Tibial nerve (tissue), 4 donors: ENCODE measurements around the gene NETO2. TPM values are rescaled to one million over a fixed set of nuclear protein-coding genes. Genes with fewer than 3 reads are reported as not detected.
"Not testable (repeated sequence)": the region's sequence is repeated elsewhere in the genome, so short reads cannot be mapped to it uniquely, and the experiment has no call there.

ENCODE experiments used
- DNase-seq, 2 donors: peaks; one replicate each; pipeline ENCODE4 v3.0.0-alpha.2; 2019; ENCODE audit warnings: low spot score in 2 of 2
- H3K27ac ChIP-seq, 4 donors: fragments of 200-600 bp; sonication (generic) in 3 of 4; one replicate each; pipeline ENCODE4 v1.5.1; 2017 to 2019; ENCODE audit warnings: mild to moderate bottlenecking in 1 of 4
- H3K27me3 ChIP-seq, 2 donors: fragments of 200-600 bp; sonication (generic) in 1 of 2; one replicate each; pipeline versions ENCODE4 v1.5.1 to v1.6.0; 2017 to 2019
- H3K36me3 ChIP-seq, 3 donors: fragments of 200-600 bp; sonication (generic); one replicate each; pipeline ENCODE4 v1.5.1; 2018 to 2019
- H3K4me1 ChIP-seq, 4 donors: fragments of 200-600 bp; sonication (generic) in 3 of 4; one replicate each; pipeline ENCODE4 v1.5.1; 2017 to 2019
- H3K4me3 ChIP-seq, 4 donors: fragments of 200-600 bp; sonication (generic) in 3 of 4; one replicate each; pipeline ENCODE4 v1.5.1; 2017 to 2019; ENCODE audit warnings: mild to moderate bottlenecking in 1 of 4, moderate library complexity in 1 of 4
- H3K9me3 ChIP-seq, 4 donors: fragments of 200-600 bp; sonication (generic) in 3 of 4; one replicate each; pipeline ENCODE4 v1.5.1; 2017 to 2019
- EP300 ChIP-seq, 2 donors: sonication (generic); formaldehyde crosslinking; IDR thresholded peaks; one replicate each; pipeline ENCODE4 v1.6.1; 2017; ENCODE audit warnings: antibody characterized with exemption in 2 of 2, mild to moderate bottlenecking in 1 of 2
- POLR2A ChIP-seq, 2 donors: fragments of 450-650 bp; IDR thresholded peaks; one replicate each; pipeline ENCODE4 v1.6.1; 2017; ENCODE audit warnings: antibody characterized with exemption in 2 of 2, mild to moderate bottlenecking in 2 of 2, moderate library complexity in 2 of 2
- WGBS, 2 donors: methylation state at CpG; one replicate each; pipeline ENCODE4 v1.1.5; 2018; 5-methylcytosine and 5-hydroxymethylcytosine counted together
- total RNA-seq, 4 donors: library from RNA; depleted of rRNA; stranded (reverse); fragments of >200 nt; gene quantifications; one replicate each; pipeline ENCODE4 v1.1.0, GENCODE V29; 2016
- TF ChIP-seq, protein P1 (sequence below), 5 experiments: fragments of 200-600 bp in 3 of 5; fragments of 450-650 bp in 2 of 5; sonication (generic) in 3 of 5; IDR thresholded peaks; one replicate each; pipeline ENCODE4 v1.5.1; 2016 to 2019; ENCODE audit warnings: antibody characterized with exemption in 5 of 5, mild to moderate bottlenecking in 3 of 5, moderate library complexity in 2 of 5

Gene NETO2
- total RNA-seq, 4 donors from 2014 or later = 0.63 to 3.3 (median 0.72) TPM

DNA sequence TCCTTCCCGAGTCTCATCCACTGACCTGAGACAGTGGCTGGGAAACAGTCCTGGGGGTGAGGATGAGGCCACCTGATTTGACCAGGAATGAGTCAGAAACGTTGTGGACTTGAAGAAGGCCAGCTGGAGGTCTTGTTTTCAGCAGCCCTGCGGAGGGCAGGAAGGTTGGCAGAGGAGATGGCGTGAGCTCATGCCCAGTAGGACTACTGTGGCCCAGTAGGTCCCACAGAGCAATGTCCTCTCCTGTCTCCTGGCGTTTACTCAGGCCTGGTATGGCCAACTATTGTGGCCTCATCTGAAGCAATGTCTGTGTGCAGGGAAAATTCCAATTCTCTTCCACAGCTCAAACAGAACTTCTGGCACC is 86.1 kb downstream of the NETO2 start:
- no peaks in the 10 kb centered on the region for H3K4me1 ChIP-seq
- DNase-seq = no peak
- no peaks in the 10 kb centered on the region for H3K36me3 ChIP-seq
- no peak overlapping the region for H3K4me3 ChIP-seq
- 67 to 75% methylated on average over 5 of the region's 5 CpGs for WGBS, 2 donors
- TF ChIP-seq EP300 (IDR thresholded peaks at IDR 0.05) (no peak), POLR2A (IDR thresholded peaks at IDR 0.05) (no peak)
- TF ChIP-seq, protein P1, sequence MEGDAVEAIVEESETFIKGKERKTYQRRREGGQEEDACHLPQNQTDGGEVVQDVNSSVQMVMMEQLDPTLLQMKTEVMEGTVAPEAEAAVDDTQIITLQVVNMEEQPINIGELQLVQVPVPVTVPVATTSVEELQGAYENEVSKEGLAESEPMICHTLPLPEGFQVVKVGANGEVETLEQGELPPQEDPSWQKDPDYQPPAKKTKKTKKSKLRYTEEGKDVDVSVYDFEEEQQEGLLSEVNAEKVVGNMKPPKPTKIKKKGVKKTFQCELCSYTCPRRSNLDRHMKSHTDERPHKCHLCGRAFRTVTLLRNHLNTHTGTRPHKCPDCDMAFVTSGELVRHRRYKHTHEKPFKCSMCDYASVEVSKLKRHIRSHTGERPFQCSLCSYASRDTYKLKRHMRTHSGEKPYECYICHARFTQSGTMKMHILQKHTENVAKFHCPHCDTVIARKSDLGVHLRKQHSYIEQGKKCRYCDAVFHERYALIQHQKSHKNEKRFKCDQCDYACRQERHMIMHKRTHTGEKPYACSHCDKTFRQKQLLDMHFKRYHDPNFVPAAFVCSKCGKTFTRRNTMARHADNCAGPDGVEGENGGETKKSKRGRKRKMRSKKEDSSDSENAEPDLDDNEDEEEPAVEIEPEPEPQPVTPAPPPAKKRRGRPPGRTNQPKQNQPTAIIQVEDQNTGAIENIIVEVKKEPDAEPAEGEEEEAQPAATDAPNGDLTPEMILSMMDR (IDR thresholded peaks at IDR 0.05) = no peak
- H3K9me3 ChIP-seq = no peaks in the 10 kb centered on the region
- no peak overlapping the region for H3K27ac ChIP-seq
- H3K27me3 ChIP-seq = no peaks in the 10 kb centered on the region

DNA sequence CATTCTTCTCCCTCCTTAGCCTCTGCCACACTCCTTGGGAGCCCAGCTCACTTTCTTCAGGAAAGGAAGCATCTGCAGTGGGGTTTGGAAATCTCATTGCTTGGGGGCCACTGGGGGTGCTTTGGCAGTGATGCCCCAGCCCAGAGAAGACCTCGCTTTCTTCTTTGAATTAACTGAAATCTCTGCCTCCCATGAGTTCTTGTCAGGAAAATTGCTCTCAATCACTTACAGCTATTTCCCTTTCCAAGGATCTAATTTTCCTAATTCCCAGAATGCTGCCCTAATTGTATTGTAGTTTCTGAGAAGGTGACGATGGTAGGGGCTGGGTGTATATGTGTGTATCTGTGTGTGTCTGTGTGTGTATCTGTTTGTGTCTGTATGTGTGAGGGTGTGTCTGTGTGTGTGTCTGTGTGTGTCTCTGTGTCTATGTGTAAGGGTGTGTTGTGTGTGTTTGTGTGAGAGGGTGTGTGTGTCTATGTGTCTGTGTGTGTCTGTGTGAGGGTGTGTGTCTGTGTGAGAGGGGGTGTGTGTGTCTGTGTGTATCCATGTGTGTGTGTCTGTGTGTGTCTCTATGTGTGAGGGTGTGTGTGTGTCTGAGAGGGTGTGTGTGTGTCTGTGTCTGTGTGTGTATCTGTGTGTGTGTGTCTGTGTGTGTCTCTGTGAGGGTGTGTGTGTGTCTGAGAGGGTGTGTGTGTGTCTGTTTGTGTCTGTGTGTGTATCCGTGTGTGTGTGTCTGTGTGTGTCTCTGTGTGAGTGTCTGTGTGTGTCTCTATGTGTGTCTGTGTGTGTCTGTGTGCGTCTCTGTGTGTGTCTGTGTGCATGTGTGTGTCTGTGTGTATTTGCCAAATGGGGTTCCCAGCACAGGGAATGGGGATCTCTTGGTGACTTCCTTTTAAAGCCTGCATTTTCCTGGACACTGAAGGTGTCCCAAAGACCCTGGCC is 86.8 kb downstream of the NETO2 start:
- DNase-seq = no peak

DNA sequence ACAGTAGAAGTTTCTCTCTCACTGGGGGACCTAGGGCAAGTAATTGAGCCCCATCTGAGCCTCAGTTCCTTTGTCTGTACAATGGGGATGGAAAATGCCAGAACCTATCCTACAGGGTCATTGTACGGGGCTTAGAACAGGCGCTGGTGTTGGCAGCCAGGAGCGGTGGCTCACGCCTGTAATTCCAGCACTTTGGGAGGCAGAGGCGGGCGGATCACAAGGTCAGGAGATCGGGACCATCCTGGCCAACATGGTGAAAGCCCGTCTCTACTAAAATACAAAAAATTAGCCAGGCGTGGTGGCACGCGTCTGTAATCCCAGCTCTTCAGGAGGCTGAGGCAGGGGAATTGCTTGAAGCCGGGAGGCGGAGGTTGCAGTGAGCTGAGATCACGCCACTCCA is 87.7 kb downstream of the NETO2 start:
- not testable (repeated sequence) for H3K9me3 ChIP-seq

More for the DNA sequence above, 86.8 kb downstream of the NETO2 start:
- Histone ChIP-seq H3K36me3 (no peaks in the 10 kb centered on the region), H3K4me1 (no peaks in the 10 kb centered on the region), H3K27ac (no peak overlapping the region), H3K4me3 (no peak overlapping the region), H3K27me3 (no peaks in the 10 kb centered on the region), H3K9me3 (no peaks in the 10 kb centered on the region)
- WGBS, 2 donors = 82 to 83% methylated on average over 4 of the region's 4 CpGs
- TF ChIP-seq POLR2A (IDR thresholded peaks at IDR 0.05) = no peak
- TF ChIP-seq, protein P1 (IDR thresholded peaks at IDR 0.05) = no peak
- no peak for TF ChIP-seq EP300 (IDR thresholded peaks at IDR 0.05)

DNA sequence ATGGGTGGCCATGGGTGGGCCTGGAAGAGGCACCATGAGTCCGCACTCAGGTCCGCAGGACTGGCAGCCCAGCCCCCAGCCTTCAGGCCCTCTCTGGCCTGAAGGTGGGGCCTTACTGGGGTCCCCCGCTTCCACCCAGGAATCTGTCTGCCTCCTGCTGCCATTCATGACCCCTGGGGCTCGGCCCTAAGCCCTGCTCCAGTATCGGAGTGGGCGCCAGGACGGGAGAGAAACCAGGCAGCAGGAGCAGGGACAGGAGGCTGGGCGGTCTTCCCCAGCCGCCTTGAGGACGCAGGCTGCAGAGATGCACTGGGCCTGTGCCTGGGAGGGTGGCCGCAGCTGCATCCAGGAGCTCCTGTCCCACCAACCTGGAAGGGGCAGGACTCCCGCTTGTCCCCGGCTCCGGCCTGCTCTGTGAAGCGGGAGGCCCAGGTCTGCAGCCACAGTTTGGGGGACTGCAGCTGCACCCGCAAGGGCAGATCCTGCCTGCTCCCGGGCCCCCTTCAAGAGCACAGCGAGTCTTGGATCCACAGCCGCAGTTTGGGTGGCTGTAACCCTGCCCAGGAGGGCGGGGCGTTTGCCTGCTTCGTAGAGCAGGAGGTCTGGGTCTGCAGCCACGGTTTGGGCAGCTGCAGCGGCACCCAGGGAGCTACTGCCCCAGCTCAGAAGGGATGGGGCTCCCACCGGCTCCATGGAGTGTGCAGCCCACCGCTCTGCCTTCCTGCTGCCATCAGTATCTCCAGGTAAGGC is 88.4 kb downstream of the NETO2 start:
- Histone ChIP-seq H3K4me1 (no peaks in the 10 kb centered on the region), H3K36me3 (no peaks in the 10 kb centered on the region), H3K4me3 (no peak overlapping the region), H3K27ac (no peak overlapping the region), H3K27me3 (no peaks in the 10 kb centered on the region), H3K9me3 (no peaks in the 10 kb centered on the region)
- TF ChIP-seq EP300 (IDR thresholded peaks at IDR 0.05) (no peak), POLR2A (IDR thresholded peaks at IDR 0.05) (no peak)
- TF ChIP-seq, protein P1 (IDR thresholded peaks at IDR 0.05) = no peak
- DNase-seq = no peak
- WGBS, 2 donors = 84 to 88% methylated on average over 15 to 23 of the region's 26 CpGs

More for the DNA sequence above, 87.7 kb downstream of the NETO2 start:
- not testable (repeated sequence) for H3K27ac ChIP-seq, H3K4me1 ChIP-seq, H3K36me3 ChIP-seq, H3K4me3 ChIP-seq, H3K27me3 ChIP-seq, DNase-seq
- 83 to 88% methylated on average over 14 of the region's 14 CpGs for WGBS, 2 donors

DNA sequence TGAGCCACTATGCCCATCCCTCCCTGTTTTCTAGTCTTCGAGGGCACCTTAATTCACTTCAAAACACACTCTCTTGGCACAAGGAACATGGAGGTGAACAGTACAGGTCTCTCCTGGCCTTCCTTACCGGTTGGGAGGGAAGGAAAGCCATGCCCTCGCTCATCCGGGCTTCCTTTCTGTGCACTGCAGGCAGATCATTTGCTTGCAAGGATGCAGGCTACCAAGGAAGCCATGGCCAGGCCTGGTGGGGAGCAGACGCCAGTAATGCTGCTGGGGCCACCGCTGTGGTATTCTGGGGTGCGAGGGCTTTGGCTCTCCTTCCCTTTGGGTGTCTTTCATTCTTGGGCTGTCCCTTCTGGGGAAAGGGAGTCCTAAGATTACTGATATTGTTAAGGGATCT is 89.4 kb downstream of the NETO2 start:
- no peaks in the 10 kb centered on the region for H3K9me3 ChIP-seq
- no peak overlapping the region for H3K4me3 ChIP-seq
- TF ChIP-seq, protein P1 (IDR thresholded peaks at IDR 0.05) = no peak
- TF ChIP-seq EP300 (IDR thresholded peaks at IDR 0.05) (no peak), POLR2A (IDR thresholded peaks at IDR 0.05) (no peak)
- H3K27ac ChIP-seq = no peak overlapping the region
- DNase-seq = no peak
- no peaks in the 10 kb centered on the region for H3K4me1 ChIP-seq
- H3K36me3 ChIP-seq = no peaks in the 10 kb centered on the region
- H3K27me3 ChIP-seq = no peaks in the 10 kb centered on the region
- WGBS, 2 donors = 88 to 90% methylated on average over 7 of the region's 7 CpGs
